ENCODE data around the gene IGF1. TPM values are rescaled to one million over a fixed set of nuclear protein-coding genes. Genes with fewer than 3 reads are reported as not detected.
A peak's percentile ranks its signal among the peaks of the same experiment; 100 is the strongest.

Gene IGF1
- 10 to 100 TPM in 3 of 5 donors, 1 to 10 TPM in 1, under 1 TPM in 1; 0.89 to 14.5 (median 10.1) TPM for total RNA-seq
- polyA plus RNA-seq, result 10 to 100 TPM in 2 of 3 donors, 1 to 10 TPM in 1; 4.0 to 10.9 (median 10.2) TPM
- long read RNA-seq, donor 1, full-length matches to known transcripts, result 1 of 1 reads
- long read RNA-seq, donor 1, partial matches to known transcripts, result 0 of 1 reads
- long read RNA-seq, donor 1, other reads (novel, unspliced or antisense), result 0 of 1 reads
- long read RNA-seq, donor 2, result 0 reads
- long read RNA-seq, donor 3, full-length matches to known transcripts, result 5 of 5 reads
- long read RNA-seq, donor 3, partial matches to known transcripts, result 0 of 5 reads
- long read RNA-seq, donor 3, other reads (novel, unspliced or antisense), result 0 of 5 reads
- long read RNA-seq, donor 4, result 0 reads
- long read RNA-seq, donor 5, full-length matches to known transcripts, result 2 of 2 reads
- long read RNA-seq, donor 5, partial matches to known transcripts, result 0 of 2 reads
- long read RNA-seq, donor 5, other reads (novel, unspliced or antisense), result 0 of 2 reads
- long read RNA-seq, donor 6, full-length matches to known transcripts, result 2 of 2 reads
- long read RNA-seq, donor 6, partial matches to known transcripts, result 0 of 2 reads
- long read RNA-seq, donor 6, other reads (novel, unspliced or antisense), result 0 of 2 reads
- long read RNA-seq, donor 7, full-length matches to known transcripts, result 2 of 2 reads
- long read RNA-seq, donor 7, partial matches to known transcripts, result 0 of 2 reads
- long read RNA-seq, donor 7, other reads (novel, unspliced or antisense), result 0 of 2 reads
- long read RNA-seq, donor 8, partial matches to known transcripts, result 0 of 2 reads
- long read RNA-seq, donor 8, other reads (novel, unspliced or antisense), result 0 of 2 reads
- long read RNA-seq, donor 9, full-length matches to known transcripts, result 4 of 4 reads
- long read RNA-seq, donor 9, partial matches to known transcripts, result 0 of 4 reads
- long read RNA-seq, donor 9, other reads (novel, unspliced or antisense), result 0 of 4 reads
- long read RNA-seq, donor 10, full-length matches to known transcripts, result 1 of 1 reads
- long read RNA-seq, donor 10, partial matches to known transcripts, result 0 of 1 reads
- long read RNA-seq, donor 10, other reads (novel, unspliced or antisense), result 0 of 1 reads

- peaks cover 0 to 46% (median 30%) of the 10 kb centered on the region in 4 donors for H3K4me1 ChIP-seq
- peak in 1 of 2 donors; percentile 75 for DNase-seq
- intact Hi-C loops (cut with DNase I; ENCODE audit: low total_unique reads), result no loop called here
- H3K4me3 ChIP-seq, result peak within 1 kb of the TSS; percentile 13 to 34 (median 26)
- H3K27ac ChIP-seq, result peak within 1 kb of the TSS in 3 of 5 donors; percentile 42 to 67 (median 51)
- no peaks in the 10 kb centered on the region for H3K9me3 ChIP-seq
- TF ChIP-seq POLR2AphosphoS5 (IDR thresholded peaks at IDR 0.05) (peak in 1 of 3 donors; percentile 9), POLR2A (IDR thresholded peaks at IDR 0.05) (no peak), EP300 (IDR thresholded peaks at IDR 0.05) (no peak)
- peaks cover 0 to 3% (median 0%) of the 10 kb centered on the region in 3 donors for H3K27me3 ChIP-seq
- H3K36me3 ChIP-seq, result no peaks in the 10 kb centered on the region
- 37 to 61% (median 56%) methylated on average over 2 of the region's 2 CpGs for WGBS, 5 donors
These were observed at the start of gene IGF1 for GRCh38 chr12:102480406-102480805. TSS of gene IGF1 (minus strand) at chr12:102480563. CDS start at chr12:102480381, 182 bp downstream.

GRCh38 chr12:102528111-102528510, 47.7 kb upstream of the IGF1 start:
- H3K36me3 ChIP-seq, result no peaks in the 10 kb centered on the region
- no peak overlapping the region for H3K4me3 ChIP-seq
- DNase-seq, result no peak
- no peaks in the 10 kb centered on the region for H3K27me3 ChIP-seq
- TF ChIP-seq EP300 (IDR thresholded peaks at IDR 0.05) (no peak), POLR2A (IDR thresholded peaks at IDR 0.05) (no peak), POLR2AphosphoS5 (IDR thresholded peaks at IDR 0.05) (no peak), CTCF (IDR thresholded peaks at IDR 0.05) (no peak)
- intact Hi-C loops (cut with DNase I; ENCODE audit: low total_unique reads), result no loop called here
- no peaks in the 10 kb centered on the region for H3K4me1 ChIP-seq
- no peak overlapping the region for H3K27ac ChIP-seq
- H3K9me3 ChIP-seq, result peaks cover 0 to 4% (median 0%) of the 10 kb centered on the region in 4 donors

DNA sequence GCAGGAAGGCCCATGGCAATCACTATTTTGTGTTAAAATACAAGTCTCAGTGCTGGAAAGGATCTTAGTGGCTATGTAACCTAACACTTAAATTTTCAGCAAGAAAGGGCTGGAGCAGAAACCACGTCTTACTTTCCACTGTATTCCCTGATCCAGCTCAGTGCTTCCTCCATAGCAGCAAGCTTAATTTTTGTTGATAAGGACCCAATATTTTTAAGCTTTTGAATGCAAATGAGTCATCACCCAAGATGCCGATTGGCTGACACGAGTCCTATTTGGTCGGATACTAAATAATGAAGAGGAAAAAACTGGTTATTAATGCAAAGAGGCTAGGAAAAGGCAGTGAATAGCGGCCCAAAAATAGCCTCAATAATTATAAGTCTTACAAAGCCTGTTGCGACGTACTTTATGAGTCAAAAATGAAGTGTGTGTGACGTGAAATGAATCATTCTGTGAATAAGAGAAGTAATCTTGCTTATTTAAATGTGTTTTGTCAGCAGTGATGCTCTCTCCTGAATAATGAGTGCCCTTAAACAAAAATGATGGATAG, 46.9 kb upstream of the IGF1 start:
- Histone ChIP-seq H3K36me3 (no peaks in the 10 kb centered on the region), H3K4me3 (no peak overlapping the region), H3K9me3 (peaks cover 0 to 4% (median 0%) of the 10 kb centered on the region in 4 donors), H3K27ac (no peak overlapping the region), H3K27me3 (no peaks in the 10 kb centered on the region), H3K4me1 (no peaks in the 10 kb centered on the region)
- 77 to 90% (median 82%) methylated on average over 8 of the region's 8 CpGs for WGBS, 5 donors
- DNase-seq, result no peak
- TF ChIP-seq POLR2A (IDR thresholded peaks at IDR 0.05) (no peak), CTCF (IDR thresholded peaks at IDR 0.05) (no peak), EP300 (IDR thresholded peaks at IDR 0.05) (no peak), POLR2AphosphoS5 (IDR thresholded peaks at IDR 0.05) (no peak)
- intact Hi-C loops (cut with DNase I; ENCODE audit: low total_unique reads), result no loop called here

GRCh38 chr12:102526656-102527055, 46.3 kb upstream of the IGF1 start:
- intact Hi-C loops (cut with DNase I; ENCODE audit: low total_unique reads), result no loop called here
- TF ChIP-seq POLR2AphosphoS5 (IDR thresholded peaks at IDR 0.05), result no peak
- no peak for TF ChIP-seq POLR2A (IDR thresholded peaks at IDR 0.05)
- TF ChIP-seq CTCF (IDR thresholded peaks at IDR 0.05), result no peak
- TF ChIP-seq EP300 (IDR thresholded peaks at IDR 0.05), result no peak
- no peak overlapping the region for H3K4me3 ChIP-seq
- H3K4me1 ChIP-seq, result no peaks in the 10 kb centered on the region
- H3K27ac ChIP-seq, result no peak overlapping the region
- H3K9me3 ChIP-seq, result peaks cover 0 to 4% (median 0%) of the 10 kb centered on the region in 4 donors
- no peaks in the 10 kb centered on the region for H3K27me3 ChIP-seq
- 47 to 76% (median 58%) methylated on average over 1 of the region's 1 CpG for WGBS, 5 donors
- no peaks in the 10 kb centered on the region for H3K36me3 ChIP-seq
- DNase-seq, result no peak
